Measurements from ENCODE around the gene GSK3B. TPM values are rescaled to one million over a fixed set of nuclear protein-coding genes. Genes with fewer than 3 reads are reported as not detected.

Gene GSK3B
- total RNA-seq, 1 experiment from 2014 or later = 56.5 TPM

DNA sequence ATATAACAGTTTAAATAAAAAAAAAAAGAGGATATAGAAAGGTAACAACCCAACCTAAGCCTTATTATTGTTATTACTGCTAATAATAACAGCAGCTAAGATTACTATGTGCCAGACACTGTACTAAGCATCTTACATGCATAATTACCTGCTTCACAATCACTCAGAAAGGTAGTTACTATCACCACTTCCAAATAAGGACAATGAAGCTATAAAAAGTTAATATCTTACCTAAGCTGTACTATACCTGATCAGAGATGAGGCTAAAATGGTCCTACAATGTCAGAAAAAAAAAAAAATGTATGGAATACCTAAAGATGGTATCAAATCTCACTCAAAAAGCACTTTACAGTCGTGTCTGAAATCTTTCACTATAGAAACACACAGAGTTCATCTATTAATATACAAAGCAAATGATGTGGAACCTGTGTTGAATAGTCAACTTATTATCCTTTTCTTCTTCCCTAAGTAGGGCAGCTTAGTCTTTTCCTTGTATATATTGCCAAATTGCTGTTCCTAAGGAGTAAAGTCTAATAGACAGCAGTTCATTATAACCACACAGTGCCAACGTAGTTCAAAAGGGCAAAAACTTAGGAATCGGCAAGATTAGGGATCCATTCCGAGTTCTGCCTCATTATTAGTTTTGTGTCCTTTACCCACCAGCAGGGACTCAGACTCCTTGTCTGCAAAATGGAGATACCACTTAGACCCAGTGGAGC lies 23.8 kb downstream of the GSK3B start:
- no peaks in the 10 kb centered on the region for H3K9me3 Mint-ChIP-seq
- WGBS (ENCODE audit: extremely low coverage, insufficient read length, low lambda C conversion rate) = no CpG with 5 or more reads among the region's 4 CpGs
- peaks cover 7% of the 10 kb centered on the region for H3K79me1 ChIP-seq (ENCODE audit: insufficient read depth, low read depth, low read length, poor library complexity, severe bottlenecking)

More for the DNA sequence above, 23.8 kb downstream of the GSK3B start:
- Histone ChIP-seq H2BK12ac (ENCODE audit: insufficient read length, low read depth, low read length) (no peak overlapping the region), H3K9me3 (ENCODE audit: control insufficient read depth, low read depth, low read length) (no peaks in the 10 kb centered on the region), H3K56ac (ENCODE audit: insufficient read length, low read depth, low read length) (no peak overlapping the region), H2AK5ac (ENCODE audit: insufficient read length, low read length) (no peak overlapping the region), H3K9ac (ENCODE audit: extremely low read depth, insufficient read length, low read length) (no peak overlapping the region), H2BK5ac (ENCODE audit: insufficient read length, low read length) (no peak overlapping the region), H3K18ac (ENCODE audit: insufficient read length, low read depth, low read length) (no peak overlapping the region), H3K27me3 (ENCODE audit: insufficient read depth, low read length) (no peaks in the 10 kb centered on the region), H4K8ac (replicated peaks; ENCODE audit: insufficient read length, low read depth, low read length) (no peak overlapping the region), H3K79me2 (ENCODE audit: insufficient read depth, low read length) (peaks cover 26% of the 10 kb centered on the region; the same call in 1 of the 2 replicates), H4K91ac (ENCODE audit: insufficient read length, low read depth, low read length) (no peak overlapping the region), H2BK20ac (ENCODE audit: low read depth, low read length, poor library complexity, severe bottlenecking) (no peak overlapping the region), H3K23me2 (ENCODE audit: insufficient read length, low read depth, low read length, poor library complexity, severe bottlenecking) (no peaks in the 10 kb centered on the region), H3K27ac (ENCODE audit: insufficient read length, low read depth, low read length) (no peak overlapping the region), H2BK120ac (ENCODE audit: low read depth, low read length, poor library complexity, severe bottlenecking) (no peak overlapping the region), H3T11ph (ENCODE audit: low read length) (no peak overlapping the region), H3K14ac (ENCODE audit: insufficient read depth, low read length) (no peak overlapping the region), H4K5ac (ENCODE audit: insufficient read length, low read depth, low read length) (no peak overlapping the region), H3K4me2 (ENCODE audit: insufficient read depth, insufficient read length, low read length) (no peak overlapping the region), H2AFZ (ENCODE audit: low read length) (no peak overlapping the region), H3K4ac (ENCODE audit: low read depth, low read length) (no peak overlapping the region), H4K20me1 (ENCODE audit: control insufficient read depth, insufficient read depth, insufficient read length) (no peaks in the 10 kb centered on the region), H2BK15ac (ENCODE audit: low read depth, low read length) (no peak overlapping the region), H3K4me1 (ENCODE audit: insufficient read depth, low read length) (no peaks in the 10 kb centered on the region), H3K23ac (ENCODE audit: insufficient read length, low read depth, low read length) (no peak overlapping the region)
- Mint-ChIP-seq H3K36me3 (ENCODE audit: insufficient read depth in 1 of 3, low read depth in 3 of 3) (peaks cover 7 to 15% (median 13%) of the 10 kb centered on the region in 3 experiments; a peak in 6 of 7 replicates), H3K4me1 (peaks cover 17 to 21% of the 10 kb centered on the region in 2 experiments), H3K27me3 (ENCODE audit: low read depth) (no peaks in the 10 kb centered on the region), H3K27ac (no peak overlapping the region; a peak in 1 of 7 replicates), H3K4me3 (no peak overlapping the region)
- TF ChIP-seq, protein P1, sequence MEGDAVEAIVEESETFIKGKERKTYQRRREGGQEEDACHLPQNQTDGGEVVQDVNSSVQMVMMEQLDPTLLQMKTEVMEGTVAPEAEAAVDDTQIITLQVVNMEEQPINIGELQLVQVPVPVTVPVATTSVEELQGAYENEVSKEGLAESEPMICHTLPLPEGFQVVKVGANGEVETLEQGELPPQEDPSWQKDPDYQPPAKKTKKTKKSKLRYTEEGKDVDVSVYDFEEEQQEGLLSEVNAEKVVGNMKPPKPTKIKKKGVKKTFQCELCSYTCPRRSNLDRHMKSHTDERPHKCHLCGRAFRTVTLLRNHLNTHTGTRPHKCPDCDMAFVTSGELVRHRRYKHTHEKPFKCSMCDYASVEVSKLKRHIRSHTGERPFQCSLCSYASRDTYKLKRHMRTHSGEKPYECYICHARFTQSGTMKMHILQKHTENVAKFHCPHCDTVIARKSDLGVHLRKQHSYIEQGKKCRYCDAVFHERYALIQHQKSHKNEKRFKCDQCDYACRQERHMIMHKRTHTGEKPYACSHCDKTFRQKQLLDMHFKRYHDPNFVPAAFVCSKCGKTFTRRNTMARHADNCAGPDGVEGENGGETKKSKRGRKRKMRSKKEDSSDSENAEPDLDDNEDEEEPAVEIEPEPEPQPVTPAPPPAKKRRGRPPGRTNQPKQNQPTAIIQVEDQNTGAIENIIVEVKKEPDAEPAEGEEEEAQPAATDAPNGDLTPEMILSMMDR (conservative IDR thresholded peaks at IDR 0.05) = no peak
- DNase-seq = no peak
